GM23338 (cell line): ENCODE data around the gene HDAC10. TPM values are rescaled to one million over a fixed set of nuclear protein-coding genes. Genes with fewer than 3 reads are reported as not detected.

ENCODE experiments used
- ATAC-seq: fragments of 200-7000 bp; cut with Tn5 transposase; 3 replicates; pipeline ENCODE4 v1.9.1; 2020
- DNase-seq: peaks from one replicate; pipeline ENCODE4 v3.0.0-alpha.2; 2015; ENCODE audit warnings: low spot score
- H2AFZ ChIP-seq: fragments of 200-600 bp; sonication (generic); 2 replicates; pipeline ENCODE4 v1.8.0; 2016; ENCODE audit warnings: antibody characterized with exemption, mild to moderate bottlenecking, moderate library complexity
- H3F3A ChIP-seq: fragments of 200-600 bp; sonication (generic); replicated peaks from 2 replicates; pipeline ENCODE4 v1.8.0; 2017; ENCODE audit warnings: antibody characterized with exemption, mixed run types, low read depth
- H3K27ac ChIP-seq: fragments of 200-600 bp; sonication (generic); 2 replicates; pipeline ENCODE4 v1.6.1; 2016; ENCODE audit warnings: low read depth
- H3K27me3 ChIP-seq: fragments of 200-600 bp; sonication (generic); 2 replicates; pipeline ENCODE4 v1.8.0; 2016; ENCODE audit warnings: mild to moderate bottlenecking, mixed run types, moderate library complexity; ENCODE audit not compliant: insufficient read depth
- H3K36me3 ChIP-seq: fragments of 200-600 bp; sonication (generic); 2 replicates; pipeline ENCODE4 v1.8.0; 2016; ENCODE audit warnings: mild to moderate bottlenecking; ENCODE audit not compliant: insufficient read depth
- H3K4me1 ChIP-seq: fragments of 200-600 bp; sonication (generic); 2 replicates; pipeline ENCODE4 v1.8.0; 2016; ENCODE audit warnings: mild to moderate bottlenecking, moderate library complexity; ENCODE audit not compliant: insufficient read depth
- H3K4me2 ChIP-seq: fragments of 200-600 bp; sonication (generic); 2 replicates; pipeline ENCODE4 v1.7.1; 2017; ENCODE audit warnings: mixed run types
- H3K4me3 ChIP-seq: fragments of 200-600 bp; sonication (generic); 2 replicates; pipeline ENCODE4 v1.6.1; 2016; ENCODE audit warnings: mixed run types
- H3K79me2 ChIP-seq: fragments of 200-600 bp; sonication (generic); replicated peaks from 2 replicates; pipeline ENCODE4 v1.8.0; 2017; ENCODE audit warnings: mild to moderate bottlenecking; ENCODE audit not compliant: insufficient read depth
- H3K9me2 ChIP-seq: fragments of 200-600 bp; sonication (generic); 2 replicates; pipeline ENCODE4 v1.8.0; 2017; ENCODE audit not compliant: insufficient read depth
- H4K20me1 ChIP-seq: fragments of 200-600 bp; sonication (generic); replicated peaks from 2 replicates; pipeline ENCODE4 v1.8.0; 2017; ENCODE audit warnings: mild to moderate bottlenecking; ENCODE audit not compliant: insufficient read depth
- H3K27ac Mint-ChIP-seq: 2 replicates; pipeline ENCODE4 v1.8.0; 2020; ENCODE audit warnings: inconsistent platforms, mild to moderate bottlenecking, moderate library complexity, mixed read lengths
- H3K27me3 Mint-ChIP-seq: 3 replicates; pipeline ENCODE4 v1.8.0; 2022; ENCODE audit warnings: low read depth, mild to moderate bottlenecking, moderate library complexity, mixed read lengths, inconsistent platforms; ENCODE audit not compliant: insufficient read depth, poor library complexity
- H3K36me3 Mint-ChIP-seq: 3 replicates; pipeline ENCODE4 v1.8.0; 2021; ENCODE audit warnings: low read depth, mild to moderate bottlenecking, inconsistent platforms, moderate library complexity, mixed read lengths
- H3K4me1 Mint-ChIP-seq: 3 replicates; pipeline ENCODE4 v1.8.0; 2020; ENCODE audit warnings: mild to moderate bottlenecking, inconsistent platforms, mixed read lengths
- H3K4me3 Mint-ChIP-seq: 3 replicates; pipeline ENCODE4 v1.8.0; 2021; ENCODE audit warnings: moderate library complexity, mild to moderate bottlenecking, inconsistent platforms, mixed read lengths
- H3K9me3 Mint-ChIP-seq: 3 replicates; pipeline ENCODE4 v1.8.0; 2020; ENCODE audit warnings: moderate library complexity, mild to moderate bottlenecking, inconsistent platforms, mixed read lengths
- CREB1 ChIP-seq: fragments of 250-450 bp; sonication (Bioruptor Pico); IDR thresholded peaks from 2 replicates; pipeline ENCODE4 v1.5.0; 2020; ENCODE audit warnings: low read depth, mild to moderate bottlenecking, moderate library complexity
- NANOG ChIP-seq: IDR thresholded peaks from 2 replicates; pipeline ENCODE4 v1.6.1; 2016; ENCODE audit warnings: antibody characterized with exemption, borderline replicate concordance
- POLR2AphosphoS5 ChIP-seq: IDR thresholded peaks from 2 replicates; pipeline ENCODE4 v1.6.1; 2016; ENCODE audit warnings: antibody characterized with exemption, low read depth
- STAT1 ChIP-seq: IDR thresholded peaks from one replicate; pipeline ENCODE4 v1.6.1; 2016; ENCODE audit warnings: antibody characterized with exemption; ENCODE audit not compliant: unreplicated experiment
- ZNF114 ChIP-seq: fragments of 250-450 bp; sonication (Bioruptor Pico); IDR thresholded peaks from 2 replicates; pipeline ENCODE4 v1.5.0; 2020; ENCODE audit warnings: mild to moderate bottlenecking, moderate library complexity
- ZNF331 ChIP-seq: fragments of 250-450 bp; sonication (Bioruptor Pico); IDR thresholded peaks from 2 replicates; pipeline ENCODE4 v1.5.0; 2020; ENCODE audit warnings: low read depth, mild to moderate bottlenecking, moderate library complexity
- polyA plus RNA-seq: library from polyadenylated mRNA; unstranded; fragments of >200 nt; fragmentation: Nextera tagmentation; extraction: Ambion mirVana; gene quantifications from 2 replicates; pipeline ENCODE4 v1.2.1, GENCODE V29; 2016
- total RNA-seq: library from RNA; depleted of rRNA; stranded (reverse); fragments of >200 nt; shearing (Covaris generic); gene quantifications from 2 replicates; pipeline ENCODE4 v1.2.3, GENCODE V29; 2014
- TF ChIP-seq, protein P1 (sequence below): IDR thresholded peaks from one replicate; pipeline ENCODE4 v1.6.1; 2018; ENCODE audit warnings: antibody characterized with exemption; ENCODE audit not compliant: unreplicated experiment
- TF ChIP-seq, protein P2 (sequence below): IDR thresholded peaks from 2 replicates; pipeline ENCODE4 v1.6.1; 2016; ENCODE audit warnings: antibody characterized with exemption
- TF ChIP-seq, protein P3 (sequence below), 2 experiments: fragments of 200-600 bp in 1 of 2; sonication (generic) in 1 of 2; conservative IDR thresholded peaks; 2 replicates each; pipeline versions ENCODE4 v1.5.1 to v1.6.1; 2016 to 2017; ENCODE audit warnings: antibody characterized with exemption in 2 of 2, low read depth in 2 of 2, mild to moderate bottlenecking in 2 of 2, moderate library complexity in 1 of 2
- TF ChIP-seq, protein P4 (sequence below): fragments of 250-450 bp; sonication (Bioruptor Pico); IDR thresholded peaks from 2 replicates; pipeline ENCODE4 v1.5.0; 2020; ENCODE audit warnings: mild to moderate bottlenecking, moderate library complexity

The HDAC10 gene
- total and polyA plus RNA-seq, 2 experiments from 2014 or later: 4.1 to 41.9 TPM

DNA sequence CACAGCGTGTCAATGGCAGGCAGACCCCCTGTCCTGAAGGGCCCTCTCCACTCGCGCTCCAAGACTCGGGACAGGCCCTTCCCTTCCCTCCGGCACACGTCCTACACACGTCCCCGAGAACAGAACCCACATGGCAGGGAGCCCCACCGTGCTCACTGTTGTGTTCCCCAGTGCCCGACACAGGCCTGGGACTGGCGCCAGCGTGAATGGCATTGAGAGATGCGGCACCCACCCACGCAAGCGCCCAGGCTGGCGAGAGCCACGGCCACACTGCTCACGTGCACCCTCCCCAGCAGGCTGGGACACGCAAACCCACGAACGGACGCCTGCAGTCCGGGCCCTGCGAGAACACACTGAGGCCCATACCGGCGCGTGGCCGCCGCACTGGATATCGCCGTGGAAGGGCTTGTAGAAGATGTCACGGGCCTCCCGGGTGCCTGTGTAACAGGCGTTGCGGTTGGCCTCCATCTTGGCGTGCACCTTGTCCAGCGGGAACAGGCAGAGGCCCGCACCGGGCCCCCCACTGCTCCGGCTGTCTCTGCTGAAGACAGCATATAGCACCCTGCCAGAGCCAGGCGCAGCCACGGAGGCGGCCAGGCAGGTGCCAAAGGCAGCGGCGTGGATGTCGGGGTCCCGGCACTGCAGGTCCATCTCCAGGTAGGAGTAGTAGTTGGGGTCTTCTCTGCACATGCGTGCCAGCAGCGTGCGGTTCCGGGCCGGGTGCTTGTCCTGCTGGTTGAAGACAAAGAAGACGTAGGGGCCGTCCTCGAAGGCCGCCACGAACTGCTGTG, 38.3 kb upstream of the HDAC10 start (continued):
- TF ChIP-seq, protein P1, sequence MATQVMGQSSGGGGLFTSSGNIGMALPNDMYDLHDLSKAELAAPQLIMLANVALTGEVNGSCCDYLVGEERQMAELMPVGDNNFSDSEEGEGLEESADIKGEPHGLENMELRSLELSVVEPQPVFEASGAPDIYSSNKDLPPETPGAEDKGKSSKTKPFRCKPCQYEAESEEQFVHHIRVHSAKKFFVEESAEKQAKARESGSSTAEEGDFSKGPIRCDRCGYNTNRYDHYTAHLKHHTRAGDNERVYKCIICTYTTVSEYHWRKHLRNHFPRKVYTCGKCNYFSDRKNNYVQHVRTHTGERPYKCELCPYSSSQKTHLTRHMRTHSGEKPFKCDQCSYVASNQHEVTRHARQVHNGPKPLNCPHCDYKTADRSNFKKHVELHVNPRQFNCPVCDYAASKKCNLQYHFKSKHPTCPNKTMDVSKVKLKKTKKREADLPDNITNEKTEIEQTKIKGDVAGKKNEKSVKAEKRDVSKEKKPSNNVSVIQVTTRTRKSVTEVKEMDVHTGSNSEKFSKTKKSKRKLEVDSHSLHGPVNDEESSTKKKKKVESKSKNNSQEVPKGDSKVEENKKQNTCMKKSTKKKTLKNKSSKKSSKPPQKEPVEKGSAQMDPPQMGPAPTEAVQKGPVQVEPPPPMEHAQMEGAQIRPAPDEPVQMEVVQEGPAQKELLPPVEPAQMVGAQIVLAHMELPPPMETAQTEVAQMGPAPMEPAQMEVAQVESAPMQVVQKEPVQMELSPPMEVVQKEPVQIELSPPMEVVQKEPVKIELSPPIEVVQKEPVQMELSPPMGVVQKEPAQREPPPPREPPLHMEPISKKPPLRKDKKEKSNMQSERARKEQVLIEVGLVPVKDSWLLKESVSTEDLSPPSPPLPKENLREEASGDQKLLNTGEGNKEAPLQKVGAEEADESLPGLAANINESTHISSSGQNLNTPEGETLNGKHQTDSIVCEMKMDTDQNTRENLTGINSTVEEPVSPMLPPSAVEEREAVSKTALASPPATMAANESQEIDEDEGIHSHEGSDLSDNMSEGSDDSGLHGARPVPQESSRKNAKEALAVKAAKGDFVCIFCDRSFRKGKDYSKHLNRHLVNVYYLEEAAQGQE: no peak
- TF ChIP-seq, protein P2, sequence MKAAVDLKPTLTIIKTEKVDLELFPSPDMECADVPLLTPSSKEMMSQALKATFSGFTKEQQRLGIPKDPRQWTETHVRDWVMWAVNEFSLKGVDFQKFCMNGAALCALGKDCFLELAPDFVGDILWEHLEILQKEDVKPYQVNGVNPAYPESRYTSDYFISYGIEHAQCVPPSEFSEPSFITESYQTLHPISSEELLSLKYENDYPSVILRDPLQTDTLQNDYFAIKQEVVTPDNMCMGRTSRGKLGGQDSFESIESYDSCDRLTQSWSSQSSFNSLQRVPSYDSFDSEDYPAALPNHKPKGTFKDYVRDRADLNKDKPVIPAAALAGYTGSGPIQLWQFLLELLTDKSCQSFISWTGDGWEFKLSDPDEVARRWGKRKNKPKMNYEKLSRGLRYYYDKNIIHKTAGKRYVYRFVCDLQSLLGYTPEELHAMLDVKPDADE: no peak
- no peak for TF ChIP-seq NANOG
- TF ChIP-seq, protein P3, sequence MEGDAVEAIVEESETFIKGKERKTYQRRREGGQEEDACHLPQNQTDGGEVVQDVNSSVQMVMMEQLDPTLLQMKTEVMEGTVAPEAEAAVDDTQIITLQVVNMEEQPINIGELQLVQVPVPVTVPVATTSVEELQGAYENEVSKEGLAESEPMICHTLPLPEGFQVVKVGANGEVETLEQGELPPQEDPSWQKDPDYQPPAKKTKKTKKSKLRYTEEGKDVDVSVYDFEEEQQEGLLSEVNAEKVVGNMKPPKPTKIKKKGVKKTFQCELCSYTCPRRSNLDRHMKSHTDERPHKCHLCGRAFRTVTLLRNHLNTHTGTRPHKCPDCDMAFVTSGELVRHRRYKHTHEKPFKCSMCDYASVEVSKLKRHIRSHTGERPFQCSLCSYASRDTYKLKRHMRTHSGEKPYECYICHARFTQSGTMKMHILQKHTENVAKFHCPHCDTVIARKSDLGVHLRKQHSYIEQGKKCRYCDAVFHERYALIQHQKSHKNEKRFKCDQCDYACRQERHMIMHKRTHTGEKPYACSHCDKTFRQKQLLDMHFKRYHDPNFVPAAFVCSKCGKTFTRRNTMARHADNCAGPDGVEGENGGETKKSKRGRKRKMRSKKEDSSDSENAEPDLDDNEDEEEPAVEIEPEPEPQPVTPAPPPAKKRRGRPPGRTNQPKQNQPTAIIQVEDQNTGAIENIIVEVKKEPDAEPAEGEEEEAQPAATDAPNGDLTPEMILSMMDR (conservative IDR thresholded peaks at IDR 0.05; ENCODE audit: low read depth in 2 of 2): no peak
- TF ChIP-seq ZNF331 (CRISPR knock-in tag): no peak
- no peak for TF ChIP-seq CREB1 (CRISPR knock-in tag)
- no peak for TF ChIP-seq POLR2AphosphoS5

DNA sequence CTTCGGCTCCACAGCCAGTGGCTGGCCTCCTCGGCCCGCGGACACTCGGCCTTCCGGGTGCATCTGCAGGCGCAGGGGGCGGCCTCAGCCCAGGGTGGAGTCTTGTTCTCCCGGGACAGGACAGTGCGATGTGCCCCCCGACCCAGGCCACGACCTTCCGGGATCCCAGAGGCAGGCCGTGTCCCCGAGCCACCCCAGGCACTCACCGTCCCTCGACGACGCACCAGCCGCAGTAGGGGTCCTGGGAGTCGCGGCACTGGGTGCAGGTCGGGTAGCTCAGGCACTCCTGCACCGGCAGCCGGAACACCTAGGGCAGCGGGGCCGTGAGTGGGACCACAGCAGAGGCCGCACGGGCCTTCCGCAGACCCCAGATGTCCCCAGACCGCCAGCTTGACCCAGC, 36.7 kb upstream of the HDAC10 start:
- H2AFZ ChIP-seq: no peak overlapping the region
- H3K27me3 ChIP-seq: no peaks in the 10 kb centered on the region
- H3K27me3 Mint-ChIP-seq: peaks cover 6% of the 10 kb centered on the region
- H3K27ac Mint-ChIP-seq: no peak overlapping the region
- no peaks in the 10 kb centered on the region for H3F3A ChIP-seq
- no peak overlapping the region for H3K27ac ChIP-seq
- H4K20me1 ChIP-seq: no peaks in the 10 kb centered on the region
- H3K9me2 ChIP-seq: no peaks in the 10 kb centered on the region
- peaks cover 5% of the 10 kb centered on the region for H3K4me1 Mint-ChIP-seq
- H3K4me2 ChIP-seq: no peak overlapping the region
- H3K36me3 Mint-ChIP-seq: peaks cover 18% of the 10 kb centered on the region
- peaks cover 4% of the 10 kb centered on the region; the same call in 1 of the 2 replicates for H3K4me1 ChIP-seq
- no peaks in the 10 kb centered on the region; the same call in 2 of the 3 replicates for H3K9me3 Mint-ChIP-seq
- DNase-seq (no peak), ATAC-seq (no peak)
- H3K4me3 ChIP-seq: no peak overlapping the region
- no peak overlapping the region for H3K4me3 Mint-ChIP-seq
- H3K36me3 ChIP-seq: no peaks in the 10 kb centered on the region
- peaks cover 15% of the 10 kb centered on the region for H3K79me2 ChIP-seq
- TF ChIP-seq ZNF114 (CRISPR knock-in tag) (no peak), STAT1 (no peak), NANOG (no peak), POLR2AphosphoS5 (no peak)
- TF ChIP-seq, protein P4, sequence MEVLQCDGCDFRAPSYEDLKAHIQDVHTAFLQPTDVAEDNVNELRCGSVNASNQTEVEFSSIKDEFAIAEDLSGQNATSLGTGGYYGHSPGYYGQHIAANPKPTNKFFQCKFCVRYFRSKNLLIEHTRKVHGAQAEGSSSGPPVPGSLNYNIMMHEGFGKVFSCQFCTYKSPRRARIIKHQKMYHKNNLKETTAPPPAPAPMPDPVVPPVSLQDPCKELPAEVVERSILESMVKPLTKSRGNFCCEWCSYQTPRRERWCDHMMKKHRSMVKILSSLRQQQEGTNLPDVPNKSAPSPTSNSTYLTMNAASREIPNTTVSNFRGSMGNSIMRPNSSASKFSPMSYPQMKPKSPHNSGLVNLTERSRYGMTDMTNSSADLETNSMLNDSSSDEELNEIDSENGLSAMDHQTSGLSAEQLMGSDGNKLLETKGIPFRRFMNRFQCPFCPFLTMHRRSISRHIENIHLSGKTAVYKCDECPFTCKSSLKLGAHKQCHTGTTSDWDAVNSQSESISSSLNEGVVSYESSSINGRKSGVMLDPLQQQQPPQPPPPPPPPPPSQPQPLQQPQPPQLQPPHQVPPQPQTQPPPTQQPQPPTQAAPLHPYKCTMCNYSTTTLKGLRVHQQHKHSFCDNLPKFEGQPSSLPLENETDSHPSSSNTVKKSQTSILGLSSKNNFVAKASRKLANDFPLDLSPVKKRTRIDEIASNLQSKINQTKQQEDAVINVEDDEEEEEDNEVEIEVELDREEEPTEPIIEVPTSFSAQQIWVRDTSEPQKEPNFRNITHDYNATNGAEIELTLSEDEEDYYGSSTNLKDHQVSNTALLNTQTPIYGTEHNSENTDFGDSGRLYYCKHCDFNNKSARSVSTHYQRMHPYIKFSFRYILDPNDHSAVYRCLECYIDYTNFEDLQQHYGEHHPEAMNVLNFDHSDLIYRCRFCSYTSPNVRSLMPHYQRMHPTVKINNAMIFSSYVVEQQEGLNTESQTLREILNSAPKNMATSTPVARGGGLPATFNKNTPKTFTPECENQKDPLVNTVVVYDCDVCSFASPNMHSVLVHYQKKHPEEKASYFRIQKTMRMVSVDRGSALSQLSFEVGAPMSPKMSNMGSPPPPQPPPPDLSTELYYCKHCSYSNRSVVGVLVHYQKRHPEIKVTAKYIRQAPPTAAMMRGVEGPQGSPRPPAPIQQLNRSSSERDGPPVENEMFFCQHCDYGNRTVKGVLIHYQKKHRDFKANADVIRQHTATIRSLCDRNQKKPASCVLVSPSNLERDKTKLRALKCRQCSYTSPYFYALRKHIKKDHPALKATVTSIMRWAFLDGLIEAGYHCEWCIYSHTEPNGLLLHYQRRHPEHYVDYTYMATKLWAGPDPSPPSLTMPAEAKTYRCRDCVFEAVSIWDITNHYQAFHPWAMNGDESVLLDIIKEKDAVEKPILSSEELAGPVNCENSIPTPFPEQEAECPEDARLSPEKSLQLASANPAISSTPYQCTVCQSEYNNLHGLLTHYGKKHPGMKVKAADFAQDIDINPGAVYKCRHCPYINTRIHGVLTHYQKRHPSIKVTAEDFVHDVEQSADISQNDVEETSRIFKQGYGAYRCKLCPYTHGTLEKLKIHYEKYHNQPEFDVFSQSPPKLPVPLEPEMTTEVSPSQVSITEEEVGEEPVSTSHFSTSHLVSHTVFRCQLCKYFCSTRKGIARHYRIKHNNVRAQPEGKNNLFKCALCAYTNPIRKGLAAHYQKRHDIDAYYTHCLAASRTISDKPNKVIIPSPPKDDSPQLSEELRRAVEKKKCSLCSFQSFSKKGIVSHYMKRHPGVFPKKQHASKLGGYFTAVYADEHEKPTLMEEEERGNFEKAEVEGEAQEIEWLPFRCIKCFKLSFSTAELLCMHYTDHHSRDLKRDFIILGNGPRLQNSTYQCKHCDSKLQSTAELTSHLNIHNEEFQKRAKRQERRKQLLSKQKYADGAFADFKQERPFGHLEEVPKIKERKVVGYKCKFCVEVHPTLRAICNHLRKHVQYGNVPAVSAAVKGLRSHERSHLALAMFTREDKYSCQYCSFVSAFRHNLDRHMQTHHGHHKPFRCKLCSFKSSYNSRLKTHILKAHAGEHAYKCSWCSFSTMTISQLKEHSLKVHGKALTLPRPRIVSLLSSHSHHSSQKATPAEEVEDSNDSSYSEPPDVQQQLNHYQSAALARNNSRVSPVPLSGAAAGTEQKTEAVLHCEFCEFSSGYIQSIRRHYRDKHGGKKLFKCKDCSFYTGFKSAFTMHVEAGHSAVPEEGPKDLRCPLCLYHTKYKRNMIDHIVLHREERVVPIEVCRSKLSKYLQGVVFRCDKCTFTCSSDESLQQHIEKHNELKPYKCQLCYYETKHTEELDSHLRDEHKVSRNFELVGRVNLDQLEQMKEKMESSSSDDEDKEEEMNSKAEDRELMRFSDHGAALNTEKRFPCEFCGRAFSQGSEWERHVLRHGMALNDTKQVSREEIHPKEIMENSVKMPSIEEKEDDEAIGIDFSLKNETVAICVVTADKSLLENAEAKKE (CRISPR knock-in tag): no peak
